CD4-positive, alpha-beta memory T cell (primary cell): ENCODE results near the gene GOLM1. TPM values are rescaled to one million over a fixed set of nuclear protein-coding genes. Genes with fewer than 3 reads are reported as not detected.
"Not testable (repeated sequence)": the region's sequence is repeated elsewhere in the genome, so short reads cannot be mapped to it uniquely, and the experiment has no call there.

Source experiments
- CTCF ChIA-PET: fragments of 350-600 bp; sonication (Branson Sonifier 250); formaldehyde crosslinking; loops from one replicate; lab custom pipeline; 2021; ENCODE audit warnings: inconsistent platforms; ENCODE audit not compliant: partially characterized antibody; lab: Charles Lee
- POLR2A ChIA-PET: fragments of 350-600 bp; sonication (Branson Sonifier 250); formaldehyde crosslinking; loops from one replicate; lab custom pipeline; 2021; ENCODE audit not compliant: partially characterized antibody; lab: Charles Lee
- DNase-seq, 5 donors: peaks; one replicate each; pipeline versions ENCODE4 v3.0.0 to v3.0.0-alpha.2; 2020 to 2022; ENCODE audit warnings: mixed read lengths in 1 of 5
- H3K27ac ChIP-seq: one replicate; pipeline ENCODE4 v1.7.0; 2013; ENCODE audit warnings: low read depth, low read length
- H3K27me3 ChIP-seq: 2 replicates; pipeline ENCODE4 v1.7.0; 2013; ENCODE audit warnings: mild to moderate bottlenecking, low read length, moderate library complexity; ENCODE audit not compliant: insufficient read depth
- H3K36me3 ChIP-seq: 2 replicates; pipeline ENCODE4 v1.7.0; 2013; ENCODE audit warnings: mild to moderate bottlenecking, low read length, moderate library complexity; ENCODE audit not compliant: insufficient read depth
- H3K4me1 ChIP-seq: 2 replicates; pipeline ENCODE4 v1.7.0; 2013; ENCODE audit warnings: mild to moderate bottlenecking, low read length, moderate library complexity; ENCODE audit not compliant: insufficient read depth
- H3K4me3 ChIP-seq, 2 donors: one replicate each; pipeline ENCODE4 v1.7.0; 2013; ENCODE audit warnings: low read length in 2 of 2, mild to moderate bottlenecking in 1 of 2
- H3K9me3 ChIP-seq, 2 donors: one replicate each; pipeline ENCODE4 v1.7.0; 2013; ENCODE audit warnings: low read length in 2 of 2, control low read depth in 1 of 2; ENCODE audit not compliant: control insufficient read depth in 1 of 2
- H3K27ac Mint-ChIP-seq, 7 donors: one replicate each; pipeline ENCODE4 v1.8.0; 2020 to 2021; ENCODE audit warnings: mixed read lengths in 7 of 7, mild to moderate bottlenecking in 6 of 7, inconsistent platforms in 3 of 7, moderate library complexity in 3 of 7
- H3K27me3 Mint-ChIP-seq, 2 donors: one replicate each; pipeline ENCODE4 v1.8.0; 2020 to 2021; ENCODE audit warnings: mixed read lengths in 2 of 2
- H3K36me3 Mint-ChIP-seq, 2 donors: one replicate each; pipeline ENCODE4 v1.8.0; 2020 to 2021; ENCODE audit warnings: mixed read lengths in 2 of 2, inconsistent platforms in 1 of 2, mild to moderate bottlenecking in 1 of 2
- H3K4me1 Mint-ChIP-seq, 4 donors: one replicate each; pipeline ENCODE4 v1.8.0; 2020 to 2021; ENCODE audit warnings: mixed read lengths in 4 of 4, mild to moderate bottlenecking in 1 of 4
- H3K4me3 Mint-ChIP-seq, 8 donors: one replicate each; pipeline ENCODE4 v1.8.0; 2020 to 2021; ENCODE audit warnings: mixed read lengths in 8 of 8, mild to moderate bottlenecking in 7 of 8, moderate library complexity in 6 of 8, inconsistent platforms in 3 of 8
- H3K9me3 Mint-ChIP-seq, 8 donors: one replicate each; pipeline ENCODE4 v1.8.0; 2020 to 2021; ENCODE audit warnings: mixed read lengths in 8 of 8, mild to moderate bottlenecking in 5 of 8, inconsistent platforms in 3 of 8, moderate library complexity in 1 of 8
- intact Hi-C: fragments of 100-400 bp; cut with micrococcal nuclease; formaldehyde crosslinking; loops from one replicate; pipeline ENCODE4 v1.15.1; 2023
- polyA plus RNA-seq, 2 donors: library from polyadenylated mRNA; unstranded; fragments of 300-500 nt; fragmentation: Illumina TruSeq; gene quantifications; one replicate each; pipeline ENCODE4 v1.2.3, GENCODE V29; 2021
- total RNA-seq, 2 experiments: library from RNA; stranded (reverse); gene quantifications; one replicate each; pipeline ENCODE4 v1.2.3, GENCODE V29; 2021

Gene GOLM1, protein sequence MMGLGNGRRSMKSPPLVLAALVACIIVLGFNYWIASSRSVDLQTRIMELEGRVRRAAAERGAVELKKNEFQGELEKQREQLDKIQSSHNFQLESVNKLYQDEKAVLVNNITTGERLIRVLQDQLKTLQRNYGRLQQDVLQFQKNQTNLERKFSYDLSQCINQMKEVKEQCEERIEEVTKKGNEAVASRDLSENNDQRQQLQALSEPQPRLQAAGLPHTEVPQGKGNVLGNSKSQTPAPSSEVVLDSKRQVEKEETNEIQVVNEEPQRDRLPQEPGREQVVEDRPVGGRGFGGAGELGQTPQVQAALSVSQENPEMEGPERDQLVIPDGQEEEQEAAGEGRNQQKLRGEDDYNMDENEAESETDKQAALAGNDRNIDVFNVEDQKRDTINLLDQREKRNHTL
- not detected for total RNA-seq
- polyA plus RNA-seq, result under 1 TPM; 0.54 to 1.00 TPM

- ChIA-PET POLR2A (no interaction called here), CTCF (no interaction called here)
- H3K9me3 Mint-ChIP-seq, result peaks cover 0 to 1% (median 0%) of the 10 kb centered on the region in 8 donors
- no peaks in the 10 kb centered on the region for H3K4me1 ChIP-seq
- peaks cover 24 to 37% of the 10 kb centered on the region in 2 donors for H3K27me3 Mint-ChIP-seq
- peaks cover 11% of the 10 kb centered on the region for H3K27me3 ChIP-seq
- peak within 1 kb of the TSS; percentile 23 to 31 for H3K4me3 ChIP-seq
- no peak within 1 kb of the TSS for H3K27ac ChIP-seq
- H3K27ac Mint-ChIP-seq, result peak within 1 kb of the TSS in 3 of 7 donors; percentile 59 to 81 (median 74)
- peak within 1 kb of the TSS; percentile 87 to 94 (median 90) for H3K4me3 Mint-ChIP-seq
- H3K36me3 ChIP-seq, result no peaks in the 10 kb centered on the region
- H3K9me3 ChIP-seq, result no peaks in the 10 kb centered on the region
- DNase-seq, result peak in 3 of 5 donors; percentile 7 to 9 (median 8)
- intact Hi-C loops, result no loop called here
- H3K36me3 Mint-ChIP-seq, result peaks cover 0 to 1% of the 10 kb centered on the region in 2 donors
- H3K4me1 Mint-ChIP-seq, result peaks cover 3 to 10% (median 9%) of the 10 kb centered on the region in 4 donors
These were observed at the start of gene GOLM1 for GRCh38 chr9:86098824-86099700. Gene GOLM1, minus strand, starts transcription at chr9:86099558. Its CDS starts 20,238 bp downstream, at chr9:86079320.

GRCh38 chr9:86146671-86147070, 47.3 kb upstream of the GOLM1 start:
- H3K27ac ChIP-seq, H3K27ac Mint-ChIP-seq, H3K36me3 ChIP-seq, DNase-seq, H3K4me3 Mint-ChIP-seq, POLR2A ChIA-PET, H3K4me1 ChIP-seq, H3K36me3 Mint-ChIP-seq, H3K9me3 ChIP-seq, CTCF ChIA-PET, H3K4me1 Mint-ChIP-seq, H3K4me3 ChIP-seq, H3K27me3 ChIP-seq, intact Hi-C loops: not testable (repeated sequence)
- H3K9me3 Mint-ChIP-seq, result peaks cover 2 to 33% (median 23%) of the 10 kb centered on the region in 8 donors
- H3K27me3 Mint-ChIP-seq, result peaks cover 5 to 24% of the 10 kb centered on the region in 2 donors

GRCh38 chr9:86145960-86146359, 46.6 kb upstream of the GOLM1 start:
- DNase-seq, H3K4me3 ChIP-seq, H3K4me1 Mint-ChIP-seq, H3K36me3 Mint-ChIP-seq, H3K36me3 ChIP-seq, intact Hi-C loops, H3K4me3 Mint-ChIP-seq, H3K4me1 ChIP-seq, POLR2A ChIA-PET, H3K9me3 ChIP-seq, H3K27ac Mint-ChIP-seq, H3K27ac ChIP-seq, CTCF ChIA-PET, H3K27me3 ChIP-seq: not testable (repeated sequence)
- Mint-ChIP-seq H3K27me3 (peaks cover 5 to 24% of the 10 kb centered on the region in 2 donors), H3K9me3 (peaks cover 2 to 33% (median 23%) of the 10 kb centered on the region in 8 donors)

DNA sequence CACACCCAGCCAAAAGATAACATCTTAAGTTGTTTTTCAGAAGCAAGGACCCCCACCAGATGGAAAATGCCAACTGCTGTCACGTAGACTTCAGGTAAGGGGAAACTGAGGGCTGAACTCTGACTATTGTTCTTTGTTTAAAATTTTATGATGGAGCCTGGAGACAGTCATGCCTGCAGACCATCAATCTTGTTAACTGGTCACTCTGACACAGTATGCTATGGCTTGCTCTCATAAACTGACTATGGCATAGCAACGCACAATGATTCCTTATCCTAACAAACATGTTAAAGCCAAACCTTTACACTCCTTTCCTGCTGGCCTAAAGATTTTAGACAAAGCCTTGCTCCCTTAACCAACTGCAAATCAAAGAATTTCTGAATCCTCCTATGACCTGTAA, 43.6 kb upstream of the GOLM1 start:
- CTCF ChIA-PET, result no interaction called here
- H3K4me1 ChIP-seq, result no peaks in the 10 kb centered on the region
- no peaks in the 10 kb centered on the region for H3K27me3 ChIP-seq
- DNase-seq, result no peak
- no peaks in the 10 kb centered on the region for H3K36me3 ChIP-seq
- Mint-ChIP-seq H3K27ac (no peak overlapping the region), H3K4me1 (no peaks in the 10 kb centered on the region), H3K4me3 (no peak overlapping the region), H3K27me3 (peaks cover 6 to 16% of the 10 kb centered on the region in 2 donors), H3K9me3 (peaks cover 2 to 32% (median 22%) of the 10 kb centered on the region in 8 donors), H3K36me3 (peaks cover 2 to 8% of the 10 kb centered on the region in 2 donors)
- no peak overlapping the region for H3K27ac ChIP-seq
- POLR2A ChIA-PET, result no interaction called here
- no peak overlapping the region for H3K4me3 ChIP-seq
- intact Hi-C loops, result no loop called here
- no peaks in the 10 kb centered on the region for H3K9me3 ChIP-seq

DNA sequence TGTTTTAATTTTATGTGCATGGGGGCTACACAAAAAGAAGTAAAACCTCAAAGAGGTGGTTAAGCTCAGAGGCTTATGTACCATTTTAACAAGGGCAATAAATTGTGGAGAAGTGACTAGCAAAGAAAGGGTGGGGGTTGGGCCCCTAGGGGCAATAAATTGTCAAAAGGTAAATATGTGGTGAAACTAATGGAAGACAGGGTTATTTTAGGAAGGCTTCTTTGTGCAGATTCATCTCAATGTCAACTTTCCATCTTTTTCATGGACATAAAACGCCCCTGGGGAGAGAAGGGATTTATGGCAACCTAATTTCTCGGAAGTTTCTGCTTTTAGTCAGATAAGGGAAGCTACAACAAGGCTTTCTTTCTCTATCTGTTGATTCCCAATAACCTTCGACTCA, 42.5 kb upstream of the GOLM1 start:
- Histone ChIP-seq H3K4me1 (no peaks in the 10 kb centered on the region), H3K4me3 (no peak overlapping the region), H3K36me3 (no peaks in the 10 kb centered on the region), H3K27me3 (no peaks in the 10 kb centered on the region), H3K9me3 (no peaks in the 10 kb centered on the region), H3K27ac (no peak overlapping the region)
- Mint-ChIP-seq H3K27ac (no peak overlapping the region), H3K9me3 (peaks cover 2 to 21% (median 16%) of the 10 kb centered on the region in 8 donors), H3K36me3 (peaks cover 2 to 8% of the 10 kb centered on the region in 2 donors), H3K4me3 (no peak overlapping the region), H3K27me3 (peaks cover 4 to 16% of the 10 kb centered on the region in 2 donors), H3K4me1 (no peaks in the 10 kb centered on the region)
- ChIA-PET POLR2A (no interaction called here), CTCF (no interaction called here)
- intact Hi-C loops, result no loop called here
- no peak for DNase-seq

DNA sequence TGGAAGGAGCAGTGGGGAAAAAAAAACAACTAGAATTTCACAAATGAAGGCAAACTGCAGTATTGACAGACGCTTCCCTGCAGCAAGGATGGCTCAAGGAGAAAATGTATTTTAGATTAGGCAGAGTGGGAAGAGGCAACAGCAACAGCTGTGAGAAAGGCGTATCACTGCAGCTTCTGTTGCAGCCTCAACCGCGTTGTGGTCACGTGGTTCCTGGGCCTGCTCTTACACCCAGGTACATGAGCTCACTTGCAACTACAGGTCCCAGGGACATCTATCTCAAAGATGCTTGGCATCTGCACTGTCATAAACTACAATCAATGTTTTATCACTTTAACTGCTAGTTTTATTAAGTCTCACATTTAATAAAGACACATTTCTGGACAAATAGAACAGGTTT, 36.0 kb upstream of the GOLM1 start:
- H3K27ac Mint-ChIP-seq, result no peak overlapping the region
- H3K36me3 ChIP-seq, result no peaks in the 10 kb centered on the region
- H3K4me3 Mint-ChIP-seq, result no peak overlapping the region
- ChIA-PET CTCF (interaction anchor here (1.7 kb wide), 1 partner anchor 8 kb away, joined by 4 read pairs; no protein-coding TSS in a partner anchor), POLR2A (no interaction called here)
- no peaks in the 10 kb centered on the region for H3K36me3 Mint-ChIP-seq
- intact Hi-C loops, result no loop called here
- H3K27me3 Mint-ChIP-seq, result peaks cover 4 to 6% of the 10 kb centered on the region in 2 donors
- no peaks in the 10 kb centered on the region for H3K9me3 Mint-ChIP-seq
- H3K27ac ChIP-seq, result no peak overlapping the region
- no peaks in the 10 kb centered on the region for H3K27me3 ChIP-seq
- peaks cover 0 to 5% (median 0%) of the 10 kb centered on the region in 4 donors for H3K4me1 Mint-ChIP-seq
- no peaks in the 10 kb centered on the region for H3K9me3 ChIP-seq
- DNase-seq, result no peak
- no peak overlapping the region for H3K4me3 ChIP-seq
- no peaks in the 10 kb centered on the region for H3K4me1 ChIP-seq

- intact Hi-C loops, result no loop called here
- no peaks in the 10 kb centered on the region for H3K36me3 ChIP-seq
- no peak for DNase-seq
These were observed 35.0 kb upstream of the GOLM1 start for GRCh38 chr9:86134361-86134760.

More at GRCh38 chr9:86134361-86134760, 35.0 kb upstream of the GOLM1 start:
- H3K27me3 Mint-ChIP-seq, result peaks cover 4% of the 10 kb centered on the region in 2 donors
- no peak overlapping the region for H3K4me3 Mint-ChIP-seq
- no peak overlapping the region for H3K27ac ChIP-seq
- H3K4me1 Mint-ChIP-seq, result peaks cover 0 to 5% (median 0%) of the 10 kb centered on the region in 4 donors
- H3K9me3 Mint-ChIP-seq, result no peaks in the 10 kb centered on the region
- ChIA-PET CTCF (no interaction called here), POLR2A (no interaction called here)
- no peaks in the 10 kb centered on the region for H3K36me3 Mint-ChIP-seq
- no peaks in the 10 kb centered on the region for H3K4me1 ChIP-seq
- no peaks in the 10 kb centered on the region for H3K27me3 ChIP-seq
- no peak overlapping the region for H3K27ac Mint-ChIP-seq
- H3K9me3 ChIP-seq, result no peaks in the 10 kb centered on the region
- no peak overlapping the region for H3K4me3 ChIP-seq
